GM19043 (cell line): ENCODE results near the gene ZNF316.

Experiments
- ATAC-seq: cut with Tn5 transposase; IDR thresholded peaks from one replicate; pipeline ENCODE4 v1.9.1; 2021; ENCODE audit warnings: low read depth; ENCODE audit not compliant: unreplicated experiment

Gene ZNF316

GRCh38 chr7:6636741-6637543 lies at the start of gene ZNF316:
Gene ZNF316 (plus strand): TSS chr7:6637318. CDS start chr7:6642410, 5,092 bp downstream.
- peak; percentile 61 for ATAC-seq

- ATAC-seq, result no peak
Measured at GRCh38 chr7:6588566-6588965, 48.6 kb upstream of the ZNF316 start.

- ATAC-seq, result no peak
Measured at GRCh38 chr7:6589151-6589828, 47.8 kb upstream of the ZNF316 start.

- ATAC-seq, result peak; percentile 83
Measured at GRCh38 chr7:6589829-6590644, 47.1 kb upstream of the ZNF316 start, which contains the start of gene INTS15. Gene INTS15 (plus strand): TSS chr7:6590021. CDS start chr7:6590284, 263 bp downstream.

- ATAC-seq, result no peak
Measured at GRCh38 chr7:6590645-6591110, 46.4 kb upstream of the ZNF316 start.

GRCh38 chr7:6600093-6600492 lies 37.0 kb upstream of the ZNF316 start:
- ATAC-seq, result no peak

- ATAC-seq, result no peak
Measured at GRCh38 chr7:6604458-6604857, 32.7 kb upstream of the ZNF316 start.

- no peak for ATAC-seq
Measured at GRCh38 chr7:6606866-6607583, 30.1 kb upstream of the ZNF316 start.

- no peak for ATAC-seq
Measured at GRCh38 chr7:6607651-6608051, 29.5 kb upstream of the ZNF316 start.

- ATAC-seq, result no peak
Measured at GRCh38 chr7:6608081-6608480, 29.0 kb upstream of the ZNF316 start.

- ATAC-seq, result no peak
Measured at GRCh38 chr7:6608794-6609193, 28.3 kb upstream of the ZNF316 start.

- ATAC-seq, result no peak
Measured at GRCh38 chr7:6612819-6613218, 24.3 kb upstream of the ZNF316 start.

GRCh38 chr7:6613706-6614105 lies 23.4 kb upstream of the ZNF316 start:
- no peak for ATAC-seq

GRCh38 chr7:6614953-6615722 lies 22.0 kb upstream of the ZNF316 start, which contains the start of gene ZNF853:
Gene ZNF853 (plus strand): TSS chr7:6615610. CDS start chr7:6616175, 565 bp downstream.
- ATAC-seq, result no peak

GRCh38 chr7:6615723-6616555 lies 21.2 kb upstream of the ZNF316 start:
- ATAC-seq, result no peak

- ATAC-seq, result no peak
Measured at GRCh38 chr7:6616854-6617643, 20.1 kb upstream of the ZNF316 start.

GRCh38 chr7:6618621-6619020 lies 18.5 kb upstream of the ZNF316 start:
- ATAC-seq, result no peak

- ATAC-seq, result no peak
Measured at GRCh38 chr7:6619961-6620360, 17.2 kb upstream of the ZNF316 start.
